HG02973 (cell line): ENCODE measurements around the gene SMU1.
A peak's percentile ranks its signal among the peaks of the same experiment; 100 is the strongest.

Experiments
- ATAC-seq: cut with Tn5 transposase; IDR thresholded peaks from one replicate; pipeline ENCODE4 v1.9.1; 2021; ENCODE audit warnings: moderate library complexity; ENCODE audit not compliant: unreplicated experiment

Gene SMU1

GRCh38 chr9:33076046-33077004 is at the start of gene SMU1:
Gene SMU1 (minus strand): TSS chr9:33076674. CDS start chr9:33076608, 66 bp downstream.
- ATAC-seq, result peak; percentile 99

GRCh38 chr9:33125461-33125860 is 49.0 kb upstream of the SMU1 start:
- ATAC-seq, result no peak

DNA sequence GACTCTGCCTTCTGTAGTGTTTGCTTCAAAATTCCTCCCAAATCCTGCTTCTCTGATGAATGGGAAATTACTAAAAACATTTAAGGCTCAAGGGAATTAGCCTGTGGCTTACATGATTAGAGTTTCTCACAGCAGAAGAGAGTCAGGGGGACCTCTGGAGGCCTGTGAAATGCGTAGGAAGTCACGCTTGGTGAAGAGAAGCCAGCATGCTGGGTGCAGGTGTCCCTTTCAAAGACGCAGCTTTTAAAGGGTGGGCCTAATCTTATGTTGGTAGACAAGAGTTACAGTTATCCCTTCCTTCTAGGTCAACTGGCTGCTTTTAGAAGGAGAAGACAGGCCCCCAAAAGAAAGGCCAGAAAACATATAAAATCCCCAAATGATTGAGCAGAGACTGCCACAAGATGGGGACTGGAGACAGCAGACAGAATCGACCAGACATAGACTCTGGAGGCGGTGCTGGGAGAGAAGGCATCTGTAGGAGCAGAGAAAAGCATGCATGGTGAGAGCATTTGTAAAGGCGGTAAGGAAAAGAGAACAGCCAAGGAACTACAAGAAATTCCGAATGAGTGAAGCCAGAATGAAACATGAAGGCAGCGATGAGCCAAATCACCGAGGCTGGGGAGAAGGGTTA is 48.4 kb upstream of the SMU1 start:
- no peak for ATAC-seq

DNA sequence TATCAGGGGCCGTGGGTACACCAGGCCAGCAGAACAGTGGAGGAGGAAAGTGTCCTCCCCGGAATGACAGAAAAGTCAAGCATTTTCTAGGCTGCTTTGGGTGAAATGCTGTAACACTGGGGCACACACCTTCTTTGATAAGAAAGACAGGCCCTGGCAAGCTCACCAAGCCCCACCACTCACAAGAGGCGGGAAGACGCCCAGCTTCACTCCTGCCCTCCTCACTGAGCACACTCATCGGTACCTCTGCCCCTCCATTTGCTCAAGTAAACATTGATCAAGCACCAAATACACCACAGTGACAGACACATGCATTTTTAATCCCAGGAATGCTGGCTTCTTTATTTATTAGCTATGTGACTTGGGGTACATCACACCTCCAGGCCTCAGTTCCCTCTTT is 47.6 kb upstream of the SMU1 start:
- no peak for ATAC-seq

DNA sequence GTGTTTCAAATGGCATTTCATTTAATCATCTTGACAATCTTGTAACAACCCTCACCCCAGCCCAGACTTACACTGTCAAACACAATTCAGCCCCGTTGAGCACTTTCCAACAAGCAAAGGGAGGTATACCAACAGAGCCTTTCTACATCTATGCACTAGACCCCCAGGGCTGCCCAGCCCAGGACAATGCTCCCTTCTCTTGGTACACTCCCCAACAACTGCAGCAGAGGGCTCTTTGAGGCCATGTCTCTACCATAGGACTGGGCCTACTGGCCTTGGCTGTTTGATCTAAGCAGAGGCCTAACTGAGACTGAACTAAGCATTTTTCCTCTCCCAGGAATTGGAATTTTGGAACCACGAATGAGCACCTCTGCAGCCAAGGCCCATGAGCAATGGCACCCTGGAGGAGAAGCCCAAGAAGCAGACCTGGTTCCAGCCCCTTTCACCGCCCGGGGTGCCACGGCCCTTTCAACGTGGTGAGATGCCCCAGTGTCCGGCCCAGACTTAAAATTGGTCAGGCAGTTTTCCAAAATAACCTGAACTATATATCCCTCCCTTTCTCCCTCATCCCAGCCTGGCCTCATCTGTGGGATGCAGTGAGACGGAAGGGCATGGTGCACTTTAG is 47.0 kb upstream of the SMU1 start:
- ATAC-seq, result no peak

DNA sequence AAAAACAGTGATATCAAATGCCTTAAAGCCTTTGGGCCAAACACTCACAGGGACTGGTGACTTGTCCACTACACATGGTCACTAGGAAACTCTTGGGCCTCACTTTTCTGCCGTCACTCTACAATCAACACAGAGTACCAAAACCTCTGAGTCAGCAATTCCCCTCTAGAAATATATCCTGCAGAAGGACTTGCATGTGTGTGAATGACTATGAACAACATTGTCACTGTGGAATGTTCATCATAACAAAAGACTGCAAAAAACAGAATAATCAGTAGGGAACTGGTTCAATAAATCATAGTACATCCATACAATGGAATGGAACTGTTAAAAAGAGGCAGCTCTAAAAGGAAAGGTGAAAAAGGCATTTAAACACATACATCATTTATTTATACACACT is 44.1 kb upstream of the SMU1 start:
- no peak for ATAC-seq

- ATAC-seq, result no peak
These were observed 41.3 kb upstream of the SMU1 start for GRCh38 chr9:33117796-33118195.

DNA sequence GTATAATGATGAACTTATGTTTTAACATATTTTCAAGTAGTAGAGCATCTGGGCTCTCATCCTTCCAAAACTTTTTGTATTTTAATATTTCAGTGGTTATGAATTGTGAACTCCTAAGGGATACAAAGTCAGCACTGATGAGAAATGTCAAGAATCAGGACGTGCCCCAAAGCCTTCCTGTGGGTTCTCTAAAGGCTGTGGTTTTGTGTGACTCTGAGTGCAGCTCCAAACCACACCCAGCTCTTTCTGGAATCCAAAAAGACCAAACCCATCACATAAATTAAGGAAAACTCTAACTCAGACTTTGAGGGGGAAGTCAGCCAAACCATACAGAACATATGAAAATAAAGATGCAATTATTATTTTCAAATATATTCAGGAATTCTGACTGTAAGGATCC is 40.8 kb upstream of the SMU1 start:
- ATAC-seq, result no peak

GRCh38 chr9:33116860-33117259 is 40.4 kb upstream of the SMU1 start:
- ATAC-seq, result no peak

GRCh38 chr9:33114746-33115145 is 38.3 kb upstream of the SMU1 start:
- no peak for ATAC-seq

- ATAC-seq, result no peak
These were observed 37.5 kb upstream of the SMU1 start for GRCh38 chr9:33113799-33114547.

- no peak for ATAC-seq
These were observed 35.6 kb upstream of the SMU1 start for GRCh38 chr9:33112094-33112493.

- no peak for ATAC-seq
These were observed 35.2 kb upstream of the SMU1 start for GRCh38 chr9:33111631-33112030.

- no peak for ATAC-seq
These were observed 34.2 kb upstream of the SMU1 start for GRCh38 chr9:33110686-33111085.

GRCh38 chr9:33109850-33110595 is 33.5 kb upstream of the SMU1 start:
- no peak for ATAC-seq

- ATAC-seq, result no peak
These were observed 32.6 kb upstream of the SMU1 start for GRCh38 chr9:33109097-33109496.

DNA sequence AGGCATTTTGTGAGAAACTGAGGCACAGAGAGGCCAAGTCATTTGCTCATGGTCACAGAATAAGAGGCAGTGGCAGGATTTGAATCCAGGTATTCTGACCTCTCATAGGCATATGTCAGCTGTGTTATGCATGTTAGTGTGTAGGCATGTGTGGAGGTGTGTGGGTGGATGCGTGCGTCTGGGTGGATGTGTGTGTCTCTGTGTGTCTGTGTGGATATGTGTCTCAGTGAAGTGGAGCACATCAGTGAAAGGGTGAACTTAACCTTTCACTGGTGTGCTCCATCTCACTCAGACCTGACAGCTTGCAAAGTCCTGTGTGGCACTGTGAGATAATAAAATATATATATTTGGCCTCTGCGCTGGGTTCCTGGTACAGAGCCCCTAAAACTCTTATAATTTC is 32.0 kb upstream of the SMU1 start:
- ATAC-seq, result no peak

- no peak for ATAC-seq
These were observed 31.3 kb upstream of the SMU1 start for GRCh38 chr9:33107762-33108161.

DNA sequence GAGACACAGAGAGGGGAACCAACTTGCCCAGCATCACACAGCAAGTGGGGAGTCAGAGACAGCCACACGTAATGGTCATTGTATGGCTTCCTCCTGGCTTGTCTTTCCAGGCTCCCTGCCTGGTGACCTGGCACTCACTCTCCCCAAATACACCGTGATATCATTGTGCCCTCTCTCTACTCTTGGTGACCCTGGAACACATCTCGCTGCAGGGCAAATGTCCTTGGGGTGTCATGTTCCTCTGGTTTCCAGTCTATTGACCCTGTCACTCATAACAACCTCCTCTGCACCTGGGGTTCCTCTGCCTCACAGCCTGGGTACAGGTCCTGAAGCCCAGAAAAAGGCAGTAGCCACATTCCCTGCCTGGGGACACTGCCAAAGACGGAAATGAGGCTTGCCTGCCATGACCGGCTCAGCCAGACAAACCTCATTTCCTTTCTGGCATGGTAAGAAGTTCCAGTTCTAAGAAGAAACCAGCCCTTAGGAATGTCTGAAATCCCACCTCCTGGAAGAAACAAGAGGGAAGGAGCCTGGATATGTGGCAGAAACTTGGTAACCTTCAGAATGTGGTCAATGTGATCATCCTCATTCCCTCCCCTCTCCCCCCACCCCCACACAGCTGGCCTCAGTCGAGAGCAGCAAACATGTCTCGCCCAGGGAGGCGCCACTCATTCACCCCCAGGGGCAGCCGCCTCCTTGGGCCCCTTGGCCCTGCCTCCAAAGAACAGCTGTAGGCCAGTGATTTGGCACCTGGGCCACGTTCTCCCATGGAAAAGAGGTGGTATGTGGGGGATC is 30.6 kb upstream of the SMU1 start:
- ATAC-seq, result no peak

- ATAC-seq, result no peak
These were observed 29.9 kb upstream of the SMU1 start for GRCh38 chr9:33106372-33106771.
